Gastroesophageal sphincter (tissue), 3 donors: ENCODE data around the gene ANKRD13B.

Experiments used
- CTCF ChIP-seq, 4 experiments: fragments of 200-600 bp in 2 of 4; fragments of 450-650 bp in 2 of 4; sonication (generic) in 1 of 4; IDR thresholded peaks; one replicate each; pipeline ENCODE4 v1.5.1; 2017 to 2019; ENCODE audit warnings: antibody characterized with exemption in 4 of 4, mild to moderate bottlenecking in 2 of 4, moderate library complexity in 2 of 4
- POLR2A ChIP-seq, 2 donors: fragments of 450-650 bp; IDR thresholded peaks; one replicate each; pipeline ENCODE4 v1.6.1; 2017; ENCODE audit warnings: antibody characterized with exemption in 2 of 2, mild to moderate bottlenecking in 2 of 2, moderate library complexity in 1 of 2

DNA sequence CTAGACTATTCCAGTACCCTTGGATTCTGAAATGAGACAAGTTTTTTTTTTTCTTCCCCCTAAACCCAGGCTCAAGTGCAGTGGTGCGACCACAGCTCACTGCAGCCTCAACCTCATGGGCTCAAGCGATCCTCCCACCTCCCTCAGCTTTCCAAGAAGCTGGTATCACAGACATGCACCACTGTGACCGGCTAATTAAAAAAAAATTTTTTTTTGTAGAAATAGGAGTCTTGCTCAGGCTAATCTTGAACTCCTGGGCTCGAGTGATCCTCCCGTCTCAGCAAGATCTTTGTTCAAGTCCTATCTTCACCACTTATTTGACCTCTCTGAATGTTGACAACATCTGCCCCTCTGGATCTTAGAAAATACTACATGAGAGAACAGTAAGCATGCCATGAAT, 56.4 kb downstream of the ANKRD13B start:
- TF ChIP-seq CTCF (IDR thresholded peaks at IDR 0.05) (no peak), POLR2A (IDR thresholded peaks at IDR 0.05) (no peak)
